WTC11 (cell line): ENCODE results near the gene GAA. TPM values are rescaled to one million over a fixed set of nuclear protein-coding genes. Genes with fewer than 3 reads are reported as not detected.

Experiments
- ATAC-seq: fragments of 200-7000 bp; cut with Tn5 transposase; 2 replicates; pipeline ENCODE4 v1.10.0; 2021; ENCODE audit warnings: mild to moderate bottlenecking, moderate library complexity
- CTCF ChIA-PET: fragments of 300-600 bp; sonication (Branson Sonifier 250); formaldehyde crosslinking; loops from one replicate; lab custom pipeline; 2021; ENCODE audit warnings: antibody characterized with exemption; lab: Charles Lee
- POLR2A ChIA-PET: fragments of 350-600 bp; sonication (Branson Sonifier 250); formaldehyde crosslinking; loops from one replicate; lab custom pipeline; 2021; ENCODE audit warnings: antibody characterized with exemption; lab: Charles Lee
- DNase-seq: peaks from one replicate; pipeline ENCODE4 v3.0.0; 2021; ENCODE audit warnings: low spot score
- H3K27ac Mint-ChIP-seq: 2 replicates; pipeline ENCODE4 v1.8.0; 2021; ENCODE audit warnings: mixed read lengths
- H3K27me3 Mint-ChIP-seq: 2 replicates; pipeline ENCODE4 v1.8.0; 2021; ENCODE audit warnings: low read depth, mild to moderate bottlenecking, moderate library complexity, mixed read lengths
- H3K36me3 Mint-ChIP-seq: 2 replicates; pipeline ENCODE4 v1.8.0; 2021; ENCODE audit warnings: mixed read lengths
- H3K4me1 Mint-ChIP-seq: 2 replicates; pipeline ENCODE4 v1.8.0; 2022; ENCODE audit warnings: mixed read lengths
- H3K4me3 Mint-ChIP-seq: 2 replicates; pipeline ENCODE4 v1.8.0; 2021; ENCODE audit warnings: mild to moderate bottlenecking, moderate library complexity, mixed read lengths
- H3K9me3 Mint-ChIP-seq: 2 replicates; pipeline ENCODE4 v1.8.0; 2021; ENCODE audit warnings: mixed read lengths
- ATF1 ChIP-seq: sonication (generic); formaldehyde crosslinking; IDR thresholded peaks from 2 replicates; pipeline ENCODE4 v1.8.1; 2023; ENCODE audit warnings: mild to moderate bottlenecking, moderate library complexity, missing genetic modification reagents
- CBFB ChIP-seq: sonication (generic); formaldehyde crosslinking; IDR thresholded peaks from 2 replicates; pipeline ENCODE4 v1.8.1; 2022; ENCODE audit warnings: mild to moderate bottlenecking, low read depth, missing genetic modification reagents
- EMX1 ChIP-seq: fragments of 250-450 bp; sonication (Bioruptor Pico); IDR thresholded peaks from 2 replicates; pipeline ENCODE4 v1.8.0; 2021; ENCODE audit warnings: mild to moderate bottlenecking
- ETV6 ChIP-seq: sonication (generic); formaldehyde crosslinking; IDR thresholded peaks from 2 replicates; pipeline ENCODE4 v1.8.1; 2022; ENCODE audit warnings: mild to moderate bottlenecking, missing genetic modification reagents
- FOXK1 ChIP-seq: sonication (generic); formaldehyde crosslinking; IDR thresholded peaks from 2 replicates; pipeline ENCODE4 v1.8.0; 2022; ENCODE audit warnings: mild to moderate bottlenecking, moderate library complexity, missing genetic modification reagents
- FOXP1 ChIP-seq: sonication (generic); formaldehyde crosslinking; IDR thresholded peaks from 2 replicates; pipeline ENCODE4 v1.8.0; 2022; ENCODE audit warnings: missing genetic modification reagents, mild to moderate bottlenecking, moderate library complexity, borderline replicate concordance
- NFE2L1 ChIP-seq: sonication (generic); formaldehyde crosslinking; IDR thresholded peaks from 2 replicates; pipeline ENCODE4 v1.8.1; 2023; ENCODE audit warnings: missing genetic modification reagents
- NFYB ChIP-seq: sonication (generic); formaldehyde crosslinking; conservative IDR thresholded peaks from 2 replicates; pipeline ENCODE4 v1.8.0; 2022; ENCODE audit warnings: low read depth, missing genetic modification reagents
- NR3C1 ChIP-seq: sonication (generic); formaldehyde crosslinking; conservative IDR thresholded peaks from 2 replicates; pipeline ENCODE4 v1.8.1; 2023; ENCODE audit warnings: low read depth, mild to moderate bottlenecking, missing genetic modification reagents
- PRRX2 ChIP-seq: fragments of 250-450 bp; sonication (Bioruptor Pico); IDR thresholded peaks from 2 replicates; pipeline ENCODE4 v1.8.0; 2021; ENCODE audit warnings: mild to moderate bottlenecking
- RELA ChIP-seq: sonication (generic); formaldehyde crosslinking; IDR thresholded peaks from 2 replicates; pipeline ENCODE4 v1.8.1; 2022; ENCODE audit warnings: missing genetic modification reagents, mild to moderate bottlenecking, borderline replicate concordance
- RORB ChIP-seq: fragments of 250-450 bp; sonication (Bioruptor Pico); IDR thresholded peaks from 2 replicates; pipeline ENCODE4 v1.9.0; 2021; ENCODE audit warnings: mild to moderate bottlenecking
- SMAD4 ChIP-seq: sonication (generic); formaldehyde crosslinking; IDR thresholded peaks from 2 replicates; pipeline ENCODE4 v1.8.0; 2022; ENCODE audit warnings: mild to moderate bottlenecking, missing genetic modification reagents
- SP1 ChIP-seq: sonication (generic); formaldehyde crosslinking; conservative IDR thresholded peaks from 2 replicates; pipeline ENCODE4 v1.8.1; 2022; ENCODE audit warnings: missing genetic modification reagents
- TCF7 ChIP-seq: sonication (generic); formaldehyde crosslinking; IDR thresholded peaks from 2 replicates; pipeline ENCODE4 v1.8.0; 2022; ENCODE audit warnings: mild to moderate bottlenecking, low read depth, missing genetic modification reagents, moderate library complexity
- TEAD1 ChIP-seq: sonication (generic); formaldehyde crosslinking; IDR thresholded peaks from 2 replicates; pipeline ENCODE4 v1.8.0; 2022; ENCODE audit warnings: mild to moderate bottlenecking, missing genetic modification reagents
- TEAD4 ChIP-seq: sonication (generic); formaldehyde crosslinking; IDR thresholded peaks from 2 replicates; pipeline ENCODE4 v1.8.0; 2022; ENCODE audit warnings: mild to moderate bottlenecking, missing genetic modification reagents
- TP53 ChIP-seq: sonication (generic); formaldehyde crosslinking; IDR thresholded peaks from 2 replicates; pipeline ENCODE4 v1.8.1; 2023; ENCODE audit warnings: mild to moderate bottlenecking, missing genetic modification reagents
- ZBTB21 ChIP-seq: sonication (generic); formaldehyde crosslinking; IDR thresholded peaks from 2 replicates; pipeline ENCODE4 v1.8.1; 2023; ENCODE audit warnings: mild to moderate bottlenecking, missing genetic modification reagents, borderline replicate concordance
- ZNF138 ChIP-seq: sonication (generic); formaldehyde crosslinking; conservative IDR thresholded peaks from 2 replicates; pipeline ENCODE4 v1.8.1; 2022; ENCODE audit warnings: mild to moderate bottlenecking, moderate library complexity, missing genetic modification reagents
- ZNF263 ChIP-seq: sonication (generic); formaldehyde crosslinking; IDR thresholded peaks from 2 replicates; pipeline ENCODE4 v1.8.1; 2022; ENCODE audit warnings: low read depth, mild to moderate bottlenecking, moderate library complexity, missing genetic modification reagents
- ZNF416 ChIP-seq: fragments of 250-450 bp; sonication (Bioruptor Pico); IDR thresholded peaks from 2 replicates; pipeline ENCODE4 v1.9.0; 2021; ENCODE audit warnings: mild to moderate bottlenecking, inconsistent platforms
- ZNF671 ChIP-seq: fragments of 250-450 bp; sonication (Bioruptor Pico); IDR thresholded peaks from 2 replicates; pipeline ENCODE4 v1.8.0; 2021; ENCODE audit warnings: mild to moderate bottlenecking
- total RNA-seq: library from RNA; stranded (reverse); gene quantifications from 3 replicates; pipeline ENCODE4 v1.2.3, GENCODE V29; 2021
- TF ChIP-seq, protein P1 (sequence below): sonication (generic); formaldehyde crosslinking; IDR thresholded peaks from 2 replicates; pipeline ENCODE4 v1.8.0; 2022; ENCODE audit warnings: missing genetic modification reagents
- TF ChIP-seq, protein P2 (sequence below): sonication (generic); formaldehyde crosslinking; IDR thresholded peaks from 2 replicates; pipeline ENCODE4 v1.8.1; 2022; ENCODE audit warnings: mild to moderate bottlenecking, moderate library complexity, missing genetic modification reagents
- TF ChIP-seq, protein P3 (sequence below): fragments of 250-450 bp; sonication (Bioruptor Pico); IDR thresholded peaks from 2 replicates; pipeline ENCODE4 v1.9.0; 2021; ENCODE audit warnings: mild to moderate bottlenecking
- TF ChIP-seq, protein P4 (sequence below): sonication (generic); formaldehyde crosslinking; IDR thresholded peaks from 2 replicates; pipeline ENCODE4 v1.8.0; 2023; ENCODE audit warnings: missing genetic modification reagents, mild to moderate bottlenecking, borderline replicate concordance

The GAA gene
- total RNA-seq, 1 experiment from 2014 or later, result 91.6 TPM

DNA sequence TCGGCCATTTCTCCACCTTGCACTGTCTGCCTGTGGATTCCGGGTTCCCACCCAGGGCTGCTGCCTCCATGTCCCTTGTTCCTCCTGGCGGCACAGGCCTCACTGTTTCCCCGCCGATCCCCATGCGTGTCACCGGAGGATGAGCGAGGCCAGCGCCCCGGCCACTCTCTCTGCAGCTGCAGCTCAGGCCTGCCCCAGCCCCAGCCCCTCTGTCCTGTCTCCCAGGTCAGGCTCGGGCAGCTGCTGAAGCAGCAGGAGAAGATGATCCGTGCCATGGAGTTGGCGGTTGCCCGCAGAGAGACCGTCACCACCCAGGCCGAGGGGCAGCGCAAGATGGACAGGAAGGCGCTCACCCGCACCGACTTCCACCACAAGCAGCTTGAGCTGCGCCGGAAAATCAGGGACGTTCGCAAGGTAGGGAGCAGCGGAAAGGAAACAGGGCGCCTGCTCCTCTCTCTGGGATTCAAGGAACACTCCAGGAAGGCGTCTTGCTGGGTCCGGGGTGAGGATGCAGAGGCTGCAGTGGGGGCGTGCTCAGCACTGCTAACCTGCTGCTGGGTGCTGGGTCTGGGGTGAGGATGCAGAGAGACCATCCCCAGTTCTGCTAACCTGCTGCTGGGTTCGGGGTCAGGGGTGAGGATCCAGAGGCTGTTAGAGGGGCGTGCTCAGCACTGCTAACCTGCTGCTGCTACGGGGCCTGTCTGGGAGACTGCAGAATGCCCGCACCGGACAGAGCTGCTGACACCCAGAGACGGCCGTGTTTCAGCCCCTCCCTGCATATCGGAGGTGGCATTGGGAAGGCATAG lies 6.1 kb upstream of the GAA start (continued):
- TF ChIP-seq RELA (CRISPR knock-in tag) (no peak), SMAD4 (CRISPR knock-in tag) (no peak)

DNA sequence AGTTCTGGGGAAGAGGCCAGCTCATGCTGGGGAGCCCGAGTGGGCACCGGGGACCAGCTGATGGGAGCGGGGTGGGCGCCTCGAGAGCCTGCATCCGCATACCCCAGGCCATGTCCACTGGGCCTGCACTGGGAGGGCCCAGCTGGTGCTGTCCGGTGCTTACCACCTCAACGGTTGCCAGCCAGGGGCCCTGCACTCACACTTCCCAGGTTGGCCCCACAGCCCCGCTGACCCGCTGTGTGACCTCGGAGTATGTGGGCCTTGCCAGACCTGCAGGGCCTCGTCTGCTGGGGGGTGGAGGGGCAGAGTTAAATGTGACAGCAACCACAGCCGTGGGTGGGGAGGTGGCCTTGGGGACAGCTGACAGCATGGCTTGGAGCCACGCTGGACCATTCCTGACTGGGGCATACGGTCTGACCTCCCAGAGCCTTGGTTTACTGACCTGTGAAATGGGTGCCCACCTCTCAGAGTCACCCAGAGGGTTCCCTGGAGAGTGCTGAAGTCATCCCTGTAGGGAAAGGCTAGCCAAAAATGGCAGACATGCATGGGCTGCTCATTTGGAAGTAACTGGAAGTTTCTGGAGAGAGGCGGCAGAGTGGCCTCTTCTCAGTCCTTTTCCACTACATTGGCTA lies 5.4 kb upstream of the GAA start:
- DNase-seq, result no peak
- Mint-ChIP-seq H3K27me3 (peaks cover 14% of the 10 kb centered on the region), H3K36me3 (no peaks in the 10 kb centered on the region), H3K4me3 (no peak overlapping the region), H3K9me3 (no peaks in the 10 kb centered on the region), H3K27ac (no peak overlapping the region), H3K4me1 (peaks cover 3% of the 10 kb centered on the region)
- ChIA-PET POLR2A (no interaction called here), CTCF (interaction anchor here (0.6 to 1.4 kb wide), 3 partner anchors 13 to 377 kb away, joined by 3 to 7 read pairs (median 4); no protein-coding TSS in a partner anchor)
- no peak for TF ChIP-seq TP53 (CRISPR knock-in tag)
- no peak for TF ChIP-seq EMX1
- TF ChIP-seq ATF1 (CRISPR knock-in tag), result no peak
- TF ChIP-seq ZNF671, result no peak
- no peak for TF ChIP-seq SP1
- TF ChIP-seq ZNF138, result no peak
- no peak for TF ChIP-seq TCF7 (CRISPR knock-in tag)
- no peak for TF ChIP-seq ZNF263 (CRISPR knock-in tag)
- TF ChIP-seq FOXK1 (CRISPR knock-in tag), result no peak
- no peak for TF ChIP-seq CBFB (CRISPR knock-in tag)
- TF ChIP-seq NFYB (CRISPR knock-in tag), result no peak
- no peak for TF ChIP-seq RORB (CRISPR knock-in tag)
- TF ChIP-seq PRRX2 (CRISPR knock-in tag), result no peak
- TF ChIP-seq NFE2L1 (CRISPR knock-in tag), result no peak
- no peak for TF ChIP-seq TEAD4 (CRISPR knock-in tag)
- TF ChIP-seq ETV6 (CRISPR knock-in tag), result no peak
- TF ChIP-seq, protein P1, sequence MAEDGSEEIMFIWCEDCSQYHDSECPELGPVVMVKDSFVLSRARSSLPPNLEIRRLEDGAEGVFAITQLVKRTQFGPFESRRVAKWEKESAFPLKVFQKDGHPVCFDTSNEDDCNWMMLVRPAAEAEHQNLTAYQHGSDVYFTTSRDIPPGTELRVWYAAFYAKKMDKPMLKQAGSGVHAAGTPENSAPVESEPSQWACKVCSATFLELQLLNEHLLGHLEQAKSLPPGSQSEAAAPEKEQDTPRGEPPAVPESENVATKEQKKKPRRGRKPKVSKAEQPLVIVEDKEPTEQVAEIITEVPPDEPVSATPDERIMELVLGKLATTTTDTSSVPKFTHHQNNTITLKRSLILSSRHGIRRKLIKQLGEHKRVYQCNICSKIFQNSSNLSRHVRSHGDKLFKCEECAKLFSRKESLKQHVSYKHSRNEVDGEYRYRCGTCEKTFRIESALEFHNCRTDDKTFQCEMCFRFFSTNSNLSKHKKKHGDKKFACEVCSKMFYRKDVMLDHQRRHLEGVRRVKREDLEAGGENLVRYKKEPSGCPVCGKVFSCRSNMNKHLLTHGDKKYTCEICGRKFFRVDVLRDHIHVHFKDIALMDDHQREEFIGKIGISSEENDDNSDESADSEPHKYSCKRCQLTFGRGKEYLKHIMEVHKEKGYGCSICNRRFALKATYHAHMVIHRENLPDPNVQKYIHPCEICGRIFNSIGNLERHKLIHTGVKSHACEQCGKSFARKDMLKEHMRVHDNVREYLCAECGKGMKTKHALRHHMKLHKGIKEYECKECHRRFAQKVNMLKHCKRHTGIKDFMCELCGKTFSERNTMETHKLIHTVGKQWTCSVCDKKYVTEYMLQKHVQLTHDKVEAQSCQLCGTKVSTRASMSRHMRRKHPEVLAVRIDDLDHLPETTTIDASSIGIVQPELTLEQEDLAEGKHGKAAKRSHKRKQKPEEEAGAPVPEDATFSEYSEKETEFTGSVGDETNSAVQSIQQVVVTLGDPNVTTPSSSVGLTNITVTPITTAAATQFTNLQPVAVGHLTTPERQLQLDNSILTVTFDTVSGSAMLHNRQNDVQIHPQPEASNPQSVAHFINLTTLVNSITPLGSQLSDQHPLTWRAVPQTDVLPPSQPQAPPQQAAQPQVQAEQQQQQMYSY (CRISPR knock-in tag), result no peak
- no peak for TF ChIP-seq ZBTB21 (CRISPR knock-in tag)
- TF ChIP-seq FOXP1, result no peak
- no peak for TF ChIP-seq TEAD1 (CRISPR knock-in tag)
- no peak for ATAC-seq

DNA sequence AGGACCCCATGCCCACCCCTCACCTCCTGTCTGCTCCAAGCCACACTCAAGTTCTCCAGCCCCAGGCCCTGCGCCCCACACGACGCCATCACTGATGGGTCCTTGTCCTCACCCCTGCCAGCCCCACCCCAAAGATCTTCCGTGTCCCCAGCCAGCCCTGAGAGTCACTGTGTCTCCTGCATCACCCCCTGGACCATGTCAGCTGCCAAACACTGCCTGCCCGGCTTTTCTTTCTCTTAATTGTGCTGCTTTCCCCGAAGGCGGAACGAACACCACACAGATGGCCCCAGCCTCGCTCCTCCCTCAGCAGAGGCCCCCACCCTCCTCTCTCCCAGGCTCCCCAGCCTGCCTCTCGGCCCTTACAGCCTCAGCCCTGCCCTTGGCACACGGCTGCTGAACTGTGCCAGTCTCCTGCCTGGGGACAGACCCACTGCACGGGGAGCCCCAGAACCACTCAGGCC lies 4.8 kb upstream of the GAA start:
- ChIA-PET POLR2A (no interaction called here), CTCF (interaction anchor here (1.4 kb wide), 1 partner anchor 28 kb away, joined by 7 read pairs; no protein-coding TSS in a partner anchor)
- ATAC-seq (no peak), DNase-seq (no peak)
- Mint-ChIP-seq H3K36me3 (no peaks in the 10 kb centered on the region), H3K4me1 (peaks cover 4% of the 10 kb centered on the region), H3K4me3 (no peak overlapping the region), H3K27ac (no peak overlapping the region), H3K9me3 (no peaks in the 10 kb centered on the region), H3K27me3 (peaks cover 14% of the 10 kb centered on the region)
- TF ChIP-seq NR3C1 (CRISPR knock-in tag), result no peak
- TF ChIP-seq, protein P2, sequence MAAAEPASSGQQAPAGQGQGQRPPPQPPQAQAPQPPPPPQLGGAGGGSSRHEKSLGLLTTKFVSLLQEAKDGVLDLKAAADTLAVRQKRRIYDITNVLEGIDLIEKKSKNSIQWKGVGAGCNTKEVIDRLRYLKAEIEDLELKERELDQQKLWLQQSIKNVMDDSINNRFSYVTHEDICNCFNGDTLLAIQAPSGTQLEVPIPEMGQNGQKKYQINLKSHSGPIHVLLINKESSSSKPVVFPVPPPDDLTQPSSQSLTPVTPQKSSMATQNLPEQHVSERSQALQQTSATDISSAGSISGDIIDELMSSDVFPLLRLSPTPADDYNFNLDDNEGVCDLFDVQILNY (CRISPR knock-in tag), result no peak
- TF ChIP-seq TEAD1 (CRISPR knock-in tag), result no peak
- TF ChIP-seq, protein P3, sequence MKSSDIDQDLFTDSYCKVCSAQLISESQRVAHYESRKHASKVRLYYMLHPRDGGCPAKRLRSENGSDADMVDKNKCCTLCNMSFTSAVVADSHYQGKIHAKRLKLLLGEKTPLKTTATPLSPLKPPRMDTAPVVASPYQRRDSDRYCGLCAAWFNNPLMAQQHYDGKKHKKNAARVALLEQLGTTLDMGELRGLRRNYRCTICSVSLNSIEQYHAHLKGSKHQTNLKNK (CRISPR knock-in tag), result no peak
- no peak for TF ChIP-seq ZNF416
- TF ChIP-seq, protein P4, sequence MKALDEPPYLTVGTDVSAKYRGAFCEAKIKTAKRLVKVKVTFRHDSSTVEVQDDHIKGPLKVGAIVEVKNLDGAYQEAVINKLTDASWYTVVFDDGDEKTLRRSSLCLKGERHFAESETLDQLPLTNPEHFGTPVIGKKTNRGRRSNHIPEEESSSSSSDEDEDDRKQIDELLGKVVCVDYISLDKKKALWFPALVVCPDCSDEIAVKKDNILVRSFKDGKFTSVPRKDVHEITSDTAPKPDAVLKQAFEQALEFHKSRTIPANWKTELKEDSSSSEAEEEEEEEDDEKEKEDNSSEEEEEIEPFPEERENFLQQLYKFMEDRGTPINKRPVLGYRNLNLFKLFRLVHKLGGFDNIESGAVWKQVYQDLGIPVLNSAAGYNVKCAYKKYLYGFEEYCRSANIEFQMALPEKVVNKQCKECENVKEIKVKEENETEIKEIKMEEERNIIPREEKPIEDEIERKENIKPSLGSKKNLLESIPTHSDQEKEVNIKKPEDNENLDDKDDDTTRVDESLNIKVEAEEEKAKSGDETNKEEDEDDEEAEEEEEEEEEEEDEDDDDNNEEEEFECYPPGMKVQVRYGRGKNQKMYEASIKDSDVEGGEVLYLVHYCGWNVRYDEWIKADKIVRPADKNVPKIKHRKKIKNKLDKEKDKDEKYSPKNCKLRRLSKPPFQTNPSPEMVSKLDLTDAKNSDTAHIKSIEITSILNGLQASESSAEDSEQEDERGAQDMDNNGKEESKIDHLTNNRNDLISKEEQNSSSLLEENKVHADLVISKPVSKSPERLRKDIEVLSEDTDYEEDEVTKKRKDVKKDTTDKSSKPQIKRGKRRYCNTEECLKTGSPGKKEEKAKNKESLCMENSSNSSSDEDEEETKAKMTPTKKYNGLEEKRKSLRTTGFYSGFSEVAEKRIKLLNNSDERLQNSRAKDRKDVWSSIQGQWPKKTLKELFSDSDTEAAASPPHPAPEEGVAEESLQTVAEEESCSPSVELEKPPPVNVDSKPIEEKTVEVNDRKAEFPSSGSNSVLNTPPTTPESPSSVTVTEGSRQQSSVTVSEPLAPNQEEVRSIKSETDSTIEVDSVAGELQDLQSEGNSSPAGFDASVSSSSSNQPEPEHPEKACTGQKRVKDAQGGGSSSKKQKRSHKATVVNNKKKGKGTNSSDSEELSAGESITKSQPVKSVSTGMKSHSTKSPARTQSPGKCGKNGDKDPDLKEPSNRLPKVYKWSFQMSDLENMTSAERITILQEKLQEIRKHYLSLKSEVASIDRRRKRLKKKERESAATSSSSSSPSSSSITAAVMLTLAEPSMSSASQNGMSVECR (CRISPR knock-in tag), result no peak
